GM20000 (cell line): ENCODE measurements around the gene MINDY4B.

Source experiments
- DNase-seq: peaks from one replicate; pipeline ENCODE4 v3.0.0; 2012; ENCODE audit warnings: low spot score
- TF ChIP-seq, protein P1 (sequence below): IDR thresholded peaks from 2 replicates; pipeline ENCODE4 v1.5.1; 2012; ENCODE audit warnings: mild to moderate bottlenecking, control low read depth; ENCODE audit errors: extremely low read depth, missing control alignments

The MINDY4B gene

DNA sequence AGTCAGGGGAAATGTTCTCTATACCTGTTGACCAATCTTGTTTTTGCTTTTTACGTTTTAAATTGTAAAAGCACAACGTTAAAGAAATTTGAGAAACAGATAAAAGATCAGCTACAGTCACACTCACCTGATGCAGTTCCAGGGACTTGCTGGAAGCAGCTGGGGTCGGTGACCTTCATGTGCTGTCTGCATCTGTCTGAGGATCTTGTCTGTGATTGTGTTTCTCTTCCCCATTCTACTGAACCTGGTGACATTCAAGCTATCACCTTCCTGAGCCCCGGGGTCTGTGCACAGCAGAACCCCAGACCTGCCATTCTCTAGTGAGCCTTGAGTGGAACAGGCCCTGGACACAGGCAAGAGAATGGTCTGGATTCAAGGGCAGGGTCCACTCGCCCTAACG lies 75.8 kb downstream of the MINDY4B start:
- TF ChIP-seq, protein P1, sequence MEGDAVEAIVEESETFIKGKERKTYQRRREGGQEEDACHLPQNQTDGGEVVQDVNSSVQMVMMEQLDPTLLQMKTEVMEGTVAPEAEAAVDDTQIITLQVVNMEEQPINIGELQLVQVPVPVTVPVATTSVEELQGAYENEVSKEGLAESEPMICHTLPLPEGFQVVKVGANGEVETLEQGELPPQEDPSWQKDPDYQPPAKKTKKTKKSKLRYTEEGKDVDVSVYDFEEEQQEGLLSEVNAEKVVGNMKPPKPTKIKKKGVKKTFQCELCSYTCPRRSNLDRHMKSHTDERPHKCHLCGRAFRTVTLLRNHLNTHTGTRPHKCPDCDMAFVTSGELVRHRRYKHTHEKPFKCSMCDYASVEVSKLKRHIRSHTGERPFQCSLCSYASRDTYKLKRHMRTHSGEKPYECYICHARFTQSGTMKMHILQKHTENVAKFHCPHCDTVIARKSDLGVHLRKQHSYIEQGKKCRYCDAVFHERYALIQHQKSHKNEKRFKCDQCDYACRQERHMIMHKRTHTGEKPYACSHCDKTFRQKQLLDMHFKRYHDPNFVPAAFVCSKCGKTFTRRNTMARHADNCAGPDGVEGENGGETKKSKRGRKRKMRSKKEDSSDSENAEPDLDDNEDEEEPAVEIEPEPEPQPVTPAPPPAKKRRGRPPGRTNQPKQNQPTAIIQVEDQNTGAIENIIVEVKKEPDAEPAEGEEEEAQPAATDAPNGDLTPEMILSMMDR: no peak
- DNase-seq: no peak

DNA sequence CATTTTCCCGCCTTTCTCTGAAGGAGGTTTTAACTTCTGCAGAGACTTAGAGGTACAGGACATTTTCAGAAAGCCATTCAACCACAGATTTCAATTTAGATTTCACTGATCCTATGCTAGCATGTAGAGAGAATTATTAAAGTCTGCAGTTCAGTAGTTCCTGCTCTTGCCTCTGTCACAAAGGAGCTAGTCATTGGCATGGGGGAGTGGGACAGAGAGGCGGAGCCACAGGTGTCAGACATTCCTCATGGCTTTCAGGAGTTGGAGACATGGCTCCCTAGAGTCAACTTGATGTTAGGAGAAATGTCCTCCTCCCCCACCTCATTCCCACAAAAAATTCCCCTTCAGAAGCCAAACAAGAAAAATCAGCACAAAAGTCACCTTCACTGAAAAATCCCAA lies 76.2 kb downstream of the MINDY4B start:
- no peak for DNase-seq
- TF ChIP-seq, protein P1: no peak

DNA sequence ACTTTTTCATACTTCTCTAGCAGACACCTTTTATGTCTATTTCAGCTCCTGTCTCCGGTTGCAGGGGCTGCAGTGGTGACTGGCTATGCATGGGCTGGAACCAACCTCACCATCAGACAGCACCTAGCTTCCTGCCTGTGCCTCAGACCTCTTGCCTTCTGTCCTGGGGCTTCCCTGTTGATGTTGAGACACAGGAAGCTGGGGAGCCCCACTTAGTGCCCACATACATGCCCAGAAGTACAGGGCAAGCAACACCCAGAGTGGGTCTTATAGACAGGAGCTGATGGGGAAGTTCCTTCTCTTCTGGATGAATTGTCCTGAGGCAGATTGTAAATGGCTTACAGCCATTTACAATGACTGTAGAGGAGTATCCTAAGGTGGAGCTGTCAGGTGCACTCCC lies 77.0 kb downstream of the MINDY4B start:
- DNase-seq: no peak
- TF ChIP-seq, protein P1: no peak

DNA sequence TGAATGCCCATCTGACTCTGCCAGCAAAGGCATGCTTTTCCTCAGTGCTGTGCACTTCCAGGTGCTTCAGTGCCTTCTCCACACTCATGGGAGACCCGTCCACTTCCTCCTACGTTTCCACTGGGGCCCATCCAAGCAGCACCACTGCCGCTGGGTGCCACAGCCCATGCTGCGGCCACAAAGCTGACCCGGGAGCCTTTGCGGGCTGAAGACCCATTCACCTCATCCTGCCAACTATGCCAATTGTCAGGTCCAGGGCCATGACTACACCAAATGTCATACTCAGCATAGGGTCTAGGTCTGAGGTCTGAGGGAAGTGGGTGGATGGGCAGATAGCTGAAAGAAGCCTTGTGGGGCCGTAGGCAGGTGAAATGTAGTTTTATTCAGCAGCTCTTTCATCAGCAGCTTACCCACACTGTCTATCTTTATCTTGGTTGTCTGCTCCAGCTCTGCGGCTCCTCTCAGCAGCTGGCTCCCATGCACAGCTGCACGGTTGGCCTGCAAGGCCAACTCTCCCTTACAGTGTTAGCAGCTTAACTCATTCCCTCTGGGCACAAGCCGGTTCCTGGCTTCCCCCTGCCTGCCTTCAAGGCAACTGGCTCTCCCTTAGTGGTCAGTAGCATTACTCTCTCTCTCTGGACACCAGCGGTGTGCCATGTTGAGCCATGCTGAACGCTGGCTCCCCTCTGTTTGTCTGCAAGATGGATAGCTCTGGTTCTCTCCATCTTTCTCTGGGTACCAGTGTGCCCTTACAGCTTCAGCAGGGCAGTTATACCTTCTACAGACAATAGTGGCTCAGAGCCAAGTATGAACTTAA lies 78.6 kb downstream of the MINDY4B start:
- TF ChIP-seq, protein P1: no peak
- DNase-seq: no peak

DNA sequence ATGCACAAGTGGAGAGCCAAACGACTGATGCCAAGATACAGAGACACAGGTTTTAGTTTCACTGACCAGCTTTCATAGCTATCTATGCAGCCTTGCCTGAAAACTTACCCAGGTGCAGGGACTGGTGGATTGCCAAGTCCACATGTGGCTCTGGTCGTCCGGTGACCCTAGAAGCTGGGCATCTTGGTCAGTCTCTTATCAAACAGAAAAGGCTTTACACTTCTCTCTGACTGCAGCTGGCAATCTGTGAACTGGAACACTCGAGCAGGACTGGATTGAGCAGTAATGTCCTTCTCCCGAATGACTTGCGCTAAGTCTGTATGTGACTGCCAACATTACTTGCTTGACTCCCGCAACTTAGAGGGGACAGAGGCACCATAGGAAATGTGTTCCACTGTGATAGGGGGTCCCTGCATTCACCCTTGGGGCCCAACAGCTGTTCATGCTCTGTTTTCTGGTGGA lies 79.3 kb downstream of the MINDY4B start:
- TF ChIP-seq, protein P1: no peak
- no peak for DNase-seq

DNA sequence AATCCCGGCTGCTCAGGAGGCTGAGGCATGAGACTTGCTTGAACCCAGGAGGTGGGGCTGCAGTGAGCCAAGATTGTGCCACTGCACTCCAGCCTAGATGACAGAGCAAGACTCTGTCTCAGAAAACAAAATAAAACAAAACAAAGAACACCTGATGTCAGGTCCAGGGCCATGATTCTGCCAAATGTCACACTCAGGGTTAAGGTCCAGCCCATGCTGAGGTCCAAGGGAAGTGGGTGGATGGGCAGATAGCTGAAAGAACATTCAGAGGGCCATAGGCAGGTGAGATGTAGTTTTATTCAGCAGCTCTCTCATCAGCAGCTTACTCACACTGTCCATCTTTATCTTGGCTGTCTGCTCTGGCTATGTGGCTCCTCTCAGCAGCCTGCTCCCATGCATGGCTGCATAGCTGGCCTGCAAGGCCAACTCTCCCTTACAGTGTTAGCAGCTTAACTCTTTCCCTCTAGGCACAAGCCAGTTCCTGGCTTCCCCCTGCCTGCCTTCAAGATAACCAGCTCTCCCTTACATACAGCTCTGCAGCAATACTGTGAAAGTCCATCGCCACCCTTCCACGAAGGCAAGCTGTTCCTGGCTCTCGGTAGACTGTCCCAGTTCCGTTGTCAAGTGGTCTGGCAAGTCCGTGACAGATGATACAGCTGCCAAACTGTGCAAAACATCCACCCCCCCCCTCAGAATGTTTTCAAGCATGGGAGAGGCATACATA lies 79.9 kb downstream of the MINDY4B start:
- TF ChIP-seq, protein P1: no peak
- DNase-seq: no peak

DNA sequence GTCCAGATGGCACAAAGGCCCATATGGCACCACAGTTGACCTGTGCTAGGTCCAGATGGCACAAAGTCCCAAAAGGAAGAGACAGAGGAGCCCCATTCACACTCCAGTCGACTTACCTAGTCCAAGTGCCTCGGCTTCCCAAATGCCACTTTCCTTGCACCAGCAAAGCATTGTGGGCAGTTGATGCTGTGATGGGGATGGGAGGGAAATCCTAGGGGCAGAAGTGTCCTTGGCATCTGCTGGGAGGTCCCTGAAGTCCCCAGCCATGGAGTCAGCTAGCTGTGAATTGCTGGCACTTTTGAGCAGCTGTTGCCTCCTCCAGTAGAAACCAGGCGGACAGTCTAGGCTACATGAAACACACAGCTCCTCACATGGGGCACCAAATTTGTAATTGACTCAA lies 82.0 kb downstream of the MINDY4B start:
- TF ChIP-seq, protein P1: no peak
- no peak for DNase-seq
